ENCODE results near the gene SLC30A2.
A peak's percentile ranks its signal among the peaks of the same experiment; 100 is the strongest.

DNA sequence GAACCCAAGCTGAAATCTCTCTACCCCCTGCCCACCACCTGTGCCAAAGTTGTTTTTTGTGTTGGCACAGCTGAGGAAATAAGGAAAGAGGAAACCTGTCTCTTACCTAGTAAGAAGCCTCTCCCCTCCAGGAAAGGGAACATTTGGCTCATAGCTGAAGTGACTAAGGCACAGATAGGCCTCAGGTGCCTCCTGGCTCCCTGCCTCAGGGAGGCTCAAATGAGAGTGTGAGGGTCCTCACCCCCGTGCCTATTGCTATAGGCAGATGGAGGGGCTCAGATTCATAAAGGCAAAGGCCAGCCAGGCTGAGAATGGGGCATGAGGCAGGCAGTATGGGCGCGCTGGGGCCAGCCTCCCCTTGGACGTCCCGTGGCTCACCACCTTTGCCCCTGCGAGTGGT, 7.4 kb downstream of the SLC30A2 start:
- TF ChIP-seq POLR2A (IDR thresholded peaks at IDR 0.05) = peak in 1 of 3 donors; percentile 43
- TF ChIP-seq, protein P1, sequence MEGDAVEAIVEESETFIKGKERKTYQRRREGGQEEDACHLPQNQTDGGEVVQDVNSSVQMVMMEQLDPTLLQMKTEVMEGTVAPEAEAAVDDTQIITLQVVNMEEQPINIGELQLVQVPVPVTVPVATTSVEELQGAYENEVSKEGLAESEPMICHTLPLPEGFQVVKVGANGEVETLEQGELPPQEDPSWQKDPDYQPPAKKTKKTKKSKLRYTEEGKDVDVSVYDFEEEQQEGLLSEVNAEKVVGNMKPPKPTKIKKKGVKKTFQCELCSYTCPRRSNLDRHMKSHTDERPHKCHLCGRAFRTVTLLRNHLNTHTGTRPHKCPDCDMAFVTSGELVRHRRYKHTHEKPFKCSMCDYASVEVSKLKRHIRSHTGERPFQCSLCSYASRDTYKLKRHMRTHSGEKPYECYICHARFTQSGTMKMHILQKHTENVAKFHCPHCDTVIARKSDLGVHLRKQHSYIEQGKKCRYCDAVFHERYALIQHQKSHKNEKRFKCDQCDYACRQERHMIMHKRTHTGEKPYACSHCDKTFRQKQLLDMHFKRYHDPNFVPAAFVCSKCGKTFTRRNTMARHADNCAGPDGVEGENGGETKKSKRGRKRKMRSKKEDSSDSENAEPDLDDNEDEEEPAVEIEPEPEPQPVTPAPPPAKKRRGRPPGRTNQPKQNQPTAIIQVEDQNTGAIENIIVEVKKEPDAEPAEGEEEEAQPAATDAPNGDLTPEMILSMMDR (IDR thresholded peaks at IDR 0.05) = no peak
